Gastroesophageal sphincter (tissue), 3 donors: ENCODE data around the gene PHLPP1.

ENCODE experiments used
- EP300 ChIP-seq: sonication (generic); formaldehyde crosslinking; IDR thresholded peaks from one replicate; pipeline ENCODE4 v1.6.1; 2017; ENCODE audit warnings: antibody characterized with exemption, mild to moderate bottlenecking
- POLR2A ChIP-seq, 2 donors: fragments of 450-650 bp; IDR thresholded peaks; one replicate each; pipeline ENCODE4 v1.6.1; 2017; ENCODE audit warnings: antibody characterized with exemption in 2 of 2, mild to moderate bottlenecking in 2 of 2, moderate library complexity in 1 of 2
- TF ChIP-seq, protein P1 (sequence below), 4 experiments: fragments of 200-600 bp in 2 of 4; fragments of 450-650 bp in 2 of 4; sonication (generic) in 1 of 4; IDR thresholded peaks; one replicate each; pipeline ENCODE4 v1.5.1; 2017 to 2019; ENCODE audit warnings: antibody characterized with exemption in 4 of 4, mild to moderate bottlenecking in 2 of 4, moderate library complexity in 2 of 4

DNA sequence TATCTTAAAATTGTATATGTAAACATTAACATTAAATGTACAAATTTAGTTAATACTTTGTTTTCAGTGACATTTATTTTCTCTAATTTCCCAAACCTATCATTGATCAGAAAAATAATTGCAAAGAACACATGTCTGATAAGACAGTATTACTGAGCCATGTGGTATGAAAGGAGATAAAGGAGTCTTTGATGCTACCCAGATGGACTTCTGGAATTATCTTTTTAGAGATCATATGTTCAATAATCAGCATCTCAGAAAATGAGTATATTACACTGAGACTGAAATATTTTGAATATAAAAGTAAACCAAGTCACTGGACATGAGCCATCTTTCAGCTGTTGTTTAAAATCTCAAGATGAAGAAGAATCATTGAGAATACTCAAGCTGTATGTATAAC is 153.3 kb downstream of the PHLPP1 start:
- TF ChIP-seq, protein P1, sequence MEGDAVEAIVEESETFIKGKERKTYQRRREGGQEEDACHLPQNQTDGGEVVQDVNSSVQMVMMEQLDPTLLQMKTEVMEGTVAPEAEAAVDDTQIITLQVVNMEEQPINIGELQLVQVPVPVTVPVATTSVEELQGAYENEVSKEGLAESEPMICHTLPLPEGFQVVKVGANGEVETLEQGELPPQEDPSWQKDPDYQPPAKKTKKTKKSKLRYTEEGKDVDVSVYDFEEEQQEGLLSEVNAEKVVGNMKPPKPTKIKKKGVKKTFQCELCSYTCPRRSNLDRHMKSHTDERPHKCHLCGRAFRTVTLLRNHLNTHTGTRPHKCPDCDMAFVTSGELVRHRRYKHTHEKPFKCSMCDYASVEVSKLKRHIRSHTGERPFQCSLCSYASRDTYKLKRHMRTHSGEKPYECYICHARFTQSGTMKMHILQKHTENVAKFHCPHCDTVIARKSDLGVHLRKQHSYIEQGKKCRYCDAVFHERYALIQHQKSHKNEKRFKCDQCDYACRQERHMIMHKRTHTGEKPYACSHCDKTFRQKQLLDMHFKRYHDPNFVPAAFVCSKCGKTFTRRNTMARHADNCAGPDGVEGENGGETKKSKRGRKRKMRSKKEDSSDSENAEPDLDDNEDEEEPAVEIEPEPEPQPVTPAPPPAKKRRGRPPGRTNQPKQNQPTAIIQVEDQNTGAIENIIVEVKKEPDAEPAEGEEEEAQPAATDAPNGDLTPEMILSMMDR (IDR thresholded peaks at IDR 0.05): no peak
- no peak for TF ChIP-seq EP300
- TF ChIP-seq POLR2A (IDR thresholded peaks at IDR 0.05): no peak
